PC-9 (cell line): ENCODE measurements around the gene CCDC121. TPM values are rescaled to one million over a fixed set of nuclear protein-coding genes. Genes with fewer than 3 reads are reported as not detected.
"Not testable (repeated sequence)": the region's sequence is repeated elsewhere in the genome, so short reads cannot be mapped to it uniquely, and the experiment has no call there.

Experiments
- BruUV-seq: library from RNA; stranded (reverse); fragments of 400-500 nt; replicated peaks from 2 replicates; lab custom pipeline; 2021; lab: Mats Ljungman, UMichigan
- CTCF ChIA-PET: fragments of 300-600 bp; sonication (Branson Sonifier 250); formaldehyde crosslinking; loops from one replicate; lab custom pipeline; 2022; ENCODE audit warnings: antibody characterized with exemption; lab: Charles Lee
- POLR2A ChIA-PET: fragments of 300-600 bp; sonication (Branson Sonifier 250); formaldehyde crosslinking; loops from one replicate; lab custom pipeline; 2022; ENCODE audit warnings: antibody characterized with exemption; ENCODE audit not compliant: unreplicated experiment; lab: Charles Lee
- DNase-seq, 2 experiments: peaks; one replicate each; pipeline versions ENCODE4 v3.0.0 to v3.0.0-alpha.2; 2015 to 2022; ENCODE audit warnings: mixed read lengths in 1 of 2
- H2AFZ ChIP-seq: fragments of 200-600 bp; sonication (generic); 2 replicates; pipeline ENCODE4 v1.8.1; 2017; ENCODE audit warnings: antibody characterized with exemption
- H3F3A ChIP-seq: fragments of 200-600 bp; sonication (generic); 2 replicates; pipeline ENCODE4 v1.8.1; 2017; ENCODE audit warnings: antibody characterized with exemption, mild to moderate bottlenecking, low read depth; ENCODE audit not compliant: insufficient read depth
- H3K27ac ChIP-seq: fragments of 200-600 bp; sonication (generic); 2 replicates; pipeline ENCODE4 v1.6.1; 2016; ENCODE audit warnings: mixed run types
- H3K27me3 ChIP-seq: fragments of 200-600 bp; sonication (generic); 2 replicates; pipeline ENCODE4 v1.6.1; 2016; ENCODE audit warnings: low read depth, mixed run types; ENCODE audit not compliant: insufficient read depth
- H3K36me3 ChIP-seq: fragments of 200-600 bp; sonication (generic); 2 replicates; pipeline ENCODE4 v1.6.1; 2016; ENCODE audit warnings: low read depth, mixed run types
- H3K4me1 ChIP-seq: fragments of 200-600 bp; sonication (generic); replicated peaks from 2 replicates; pipeline ENCODE4 v1.6.1; 2016; ENCODE audit warnings: mixed run types; ENCODE audit not compliant: insufficient read depth
- H3K4me2 ChIP-seq: fragments of 200-600 bp; sonication (generic); 2 replicates; pipeline ENCODE4 v1.6.1; 2017; ENCODE audit warnings: mixed run types
- H3K4me3 ChIP-seq: fragments of 200-600 bp; sonication (generic); 2 replicates; pipeline ENCODE4 v1.6.1; 2016; ENCODE audit warnings: mixed run types
- H3K79me2 ChIP-seq: fragments of 200-600 bp; sonication (generic); 2 replicates; pipeline ENCODE4 v1.6.1; 2017; ENCODE audit warnings: low read depth, mixed run types
- H3K9me2 ChIP-seq: fragments of 200-600 bp; sonication (generic); 2 replicates; pipeline ENCODE4 v1.8.1; 2017; ENCODE audit warnings: mild to moderate bottlenecking; ENCODE audit not compliant: insufficient read depth
- H3K9me3 ChIP-seq: fragments of 200-600 bp; sonication (generic); 2 replicates; pipeline ENCODE4 v1.8.1; 2016; ENCODE audit warnings: low read depth; ENCODE audit not compliant: insufficient read depth
- H4K20me1 ChIP-seq: fragments of 200-600 bp; sonication (generic); 2 replicates; pipeline ENCODE4 v1.8.1; 2017; ENCODE audit not compliant: insufficient read depth
- CTCF ChIP-seq: fragments of 200-600 bp; sonication (generic); conservative IDR thresholded peaks from 2 replicates; pipeline ENCODE4 v1.6.1; 2017; ENCODE audit warnings: mixed run types, antibody characterized with exemption, mild to moderate bottlenecking, moderate library complexity
- EZH2 ChIP-seq: fragments of 200-600 bp; sonication (generic); IDR thresholded peaks from 2 replicates; pipeline ENCODE4 v1.8.0; 2017; ENCODE audit warnings: antibody characterized with exemption, low read depth
- intact Hi-C: fragments of 100-400 bp; cut with micrococcal nuclease; formaldehyde crosslinking; loops from one replicate; pipeline ENCODE4 v1.10.0; 2022; ENCODE audit not compliant: unreplicated experiment
- total RNA-seq: library from RNA; stranded (reverse); gene quantifications from 2 replicates; pipeline ENCODE4 v1.2.3, GENCODE V29; 2021

CCDC121 gene
- total RNA-seq, 1 experiment from 2014 or later, result 2.9 TPM

GRCh38 chr2:27596627-27597026, 32.2 kb downstream of the CCDC121 start:
- H3K4me1 ChIP-seq, result no peaks in the 10 kb centered on the region
- TF ChIP-seq EZH2 (no peak), CTCF (no peak)
- H3K27ac ChIP-seq, result no peak overlapping the region
- no peak for DNase-seq
- no peaks in the 10 kb centered on the region; the same call in 1 of the 2 replicates for H4K20me1 ChIP-seq
- peaks cover 8% of the 10 kb centered on the region; the same call in 1 of the 2 replicates for H3K9me3 ChIP-seq
- peaks cover 74% of the 10 kb centered on the region for H3K79me2 ChIP-seq
- H3K27me3 ChIP-seq, result no peaks in the 10 kb centered on the region
- no peak overlapping the region for H3K4me3 ChIP-seq
- POLR2A ChIA-PET, result no interaction called here
- intact Hi-C loops, result no loop called here
- H3K4me2 ChIP-seq, result no peak overlapping the region
- CTCF ChIA-PET, result no interaction called here
- peaks cover 26% of the 10 kb centered on the region for H3K36me3 ChIP-seq
- H2AFZ ChIP-seq, result no peak overlapping the region
- peaks cover 11% of the 10 kb centered on the region; the same call in 1 of the 2 replicates for H3F3A ChIP-seq
- no TSS peak for BruUV-seq
- no peaks in the 10 kb centered on the region for H3K9me2 ChIP-seq

- H2AFZ ChIP-seq, H4K20me1 ChIP-seq, H3K9me2 ChIP-seq, POLR2A ChIA-PET, H3K27ac ChIP-seq, intact Hi-C loops, H3K4me1 ChIP-seq, H3K4me3 ChIP-seq, CTCF ChIA-PET, DNase-seq, H3K4me2 ChIP-seq, BruUV-seq, H3K27me3 ChIP-seq: not testable (repeated sequence)
- peaks cover 11% of the 10 kb centered on the region; the same call in 1 of the 2 replicates for H3F3A ChIP-seq
- peaks cover 24% of the 10 kb centered on the region for H3K36me3 ChIP-seq
- H3K9me3 ChIP-seq, result peaks cover 17% of the 10 kb centered on the region; the same call in 1 of the 2 replicates
- H3K79me2 ChIP-seq, result peaks cover 84% of the 10 kb centered on the region
Measured at GRCh38 chr2:27595412-27595811, 33.4 kb downstream of the CCDC121 start.

GRCh38 chr2:27594020-27594703, 34.6 kb downstream of the CCDC121 start:
- DNase-seq, H4K20me1 ChIP-seq, intact Hi-C loops, H3K9me2 ChIP-seq, CTCF ChIA-PET, H3K27ac ChIP-seq, H3K4me3 ChIP-seq, H3K4me2 ChIP-seq, BruUV-seq, H3K4me1 ChIP-seq, H3F3A ChIP-seq, H3K27me3 ChIP-seq, POLR2A ChIA-PET, H2AFZ ChIP-seq: not testable (repeated sequence)
- peaks cover 88% of the 10 kb centered on the region for H3K79me2 ChIP-seq
- peaks cover 22% of the 10 kb centered on the region; the same call in 1 of the 2 replicates for H3K9me3 ChIP-seq
- peaks cover 18% of the 10 kb centered on the region for H3K36me3 ChIP-seq

- intact Hi-C loops, result no loop called here
- Histone ChIP-seq H3K36me3 (peaks cover 19% of the 10 kb centered on the region; the same call in 1 of the 2 replicates), H3K9me2 (no peaks in the 10 kb centered on the region), H3K4me1 (no peaks in the 10 kb centered on the region), H3K4me2 (no peak overlapping the region), H4K20me1 (peaks cover 6% of the 10 kb centered on the region; the same call in 1 of the 2 replicates), H3K27me3 (no peaks in the 10 kb centered on the region), H3F3A (peaks cover 8% of the 10 kb centered on the region; the same call in 1 of the 2 replicates), H3K27ac (no peak overlapping the region), H3K4me3 (no peak overlapping the region), H3K79me2 (peaks cover 94% of the 10 kb centered on the region), H2AFZ (no peak overlapping the region), H3K9me3 (peaks cover 28% of the 10 kb centered on the region; the same call in 1 of the 2 replicates)
- CTCF ChIA-PET, result no interaction called here
- TF ChIP-seq EZH2, result no peak
- TF ChIP-seq CTCF, result no peak
- POLR2A ChIA-PET, result interaction anchor here (0.7 kb wide), 1 partner anchor 45 kb away, joined by 3 read pairs; no protein-coding TSS in a partner anchor
- no TSS peak for BruUV-seq
- no peak for DNase-seq
Measured at GRCh38 chr2:27593240-27593639, 35.6 kb downstream of the CCDC121 start.
